Suppressor macrophage treated with lipopolysaccharide for 4 hours (primary cell): Measurements from ENCODE around the gene CELF2.
A peak's percentile ranks its signal among the peaks of the same experiment; 100 is the strongest.

ENCODE experiments used
- DNase-seq: peaks from one replicate; pipeline ENCODE4 v3.0.0-alpha.2; 2020

Gene CELF2

DNA sequence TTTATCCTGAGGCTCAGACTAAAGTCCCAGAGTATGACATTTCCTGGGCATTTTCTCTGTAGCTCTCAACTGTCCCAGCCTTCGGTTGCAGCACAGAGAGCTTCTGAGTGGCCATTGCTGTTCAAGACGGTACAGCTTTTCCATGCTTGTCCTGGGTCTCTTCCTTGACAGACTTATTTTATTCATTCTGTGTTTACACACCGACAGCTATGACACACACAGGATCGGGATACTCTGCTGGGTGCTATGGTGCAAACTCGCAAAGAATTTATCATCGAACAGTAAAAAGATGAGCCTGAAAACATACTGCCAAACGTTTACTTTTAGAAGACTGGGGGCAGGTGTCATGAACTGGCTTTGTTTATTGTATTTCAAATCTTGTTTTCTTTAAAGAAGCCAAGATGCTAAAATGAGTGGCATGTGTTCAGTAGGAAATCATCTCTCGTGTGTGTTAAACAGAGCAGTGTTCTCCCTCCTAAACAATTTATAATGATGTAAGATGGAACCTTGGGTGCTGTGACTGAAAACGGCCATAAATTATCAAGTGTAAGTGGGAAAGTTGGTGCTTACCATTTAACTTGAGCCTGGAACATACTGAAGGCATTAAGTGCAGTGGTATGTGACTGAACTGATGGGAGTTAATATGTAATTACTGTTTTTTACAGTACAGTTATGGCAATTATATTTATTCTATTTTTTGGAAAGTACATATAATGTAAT, 120.8 kb downstream of the CELF2 start:
- DNase-seq: no peak

- no peak for DNase-seq
These were observed 123.3 kb downstream of the CELF2 start for GRCh38 chr10:11140963-11141362.

DNA sequence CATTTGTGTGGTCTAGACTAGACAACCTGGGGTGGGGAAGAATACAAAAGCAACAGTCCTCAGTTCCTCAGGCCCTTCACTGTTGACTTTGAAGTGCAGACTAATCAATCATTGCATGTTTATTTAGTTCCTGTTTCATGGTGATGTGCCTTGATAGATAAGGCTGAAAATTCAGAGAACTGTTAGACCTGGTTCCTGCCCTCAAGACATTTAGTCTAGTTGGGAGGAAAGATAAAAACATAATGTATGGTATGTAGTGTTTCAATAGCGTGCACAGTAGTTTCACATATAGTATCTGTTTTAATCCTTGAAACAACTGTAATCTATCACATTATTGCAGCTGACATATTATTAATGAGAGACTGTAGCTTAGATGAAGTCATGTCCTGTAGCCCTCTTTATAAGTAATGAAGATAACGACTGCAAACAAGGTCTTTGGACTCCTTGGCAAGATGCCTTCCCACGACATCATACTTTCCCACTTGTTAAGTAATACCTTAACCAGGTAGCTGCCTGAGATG, 124.0 kb downstream of the CELF2 start:
- DNase-seq: no peak

- DNase-seq: no peak
These were observed 125.1 kb downstream of the CELF2 start for GRCh38 chr10:11142777-11143176.

GRCh38 chr10:11143242-11143641, 125.6 kb downstream of the CELF2 start:
- DNase-seq: no peak

- DNase-seq: no peak
These were observed 127.2 kb downstream of the CELF2 start for GRCh38 chr10:11144626-11145494.

GRCh38 chr10:11145495-11145855, 127.8 kb downstream of the CELF2 start:
- DNase-seq: peak; percentile 56

DNA sequence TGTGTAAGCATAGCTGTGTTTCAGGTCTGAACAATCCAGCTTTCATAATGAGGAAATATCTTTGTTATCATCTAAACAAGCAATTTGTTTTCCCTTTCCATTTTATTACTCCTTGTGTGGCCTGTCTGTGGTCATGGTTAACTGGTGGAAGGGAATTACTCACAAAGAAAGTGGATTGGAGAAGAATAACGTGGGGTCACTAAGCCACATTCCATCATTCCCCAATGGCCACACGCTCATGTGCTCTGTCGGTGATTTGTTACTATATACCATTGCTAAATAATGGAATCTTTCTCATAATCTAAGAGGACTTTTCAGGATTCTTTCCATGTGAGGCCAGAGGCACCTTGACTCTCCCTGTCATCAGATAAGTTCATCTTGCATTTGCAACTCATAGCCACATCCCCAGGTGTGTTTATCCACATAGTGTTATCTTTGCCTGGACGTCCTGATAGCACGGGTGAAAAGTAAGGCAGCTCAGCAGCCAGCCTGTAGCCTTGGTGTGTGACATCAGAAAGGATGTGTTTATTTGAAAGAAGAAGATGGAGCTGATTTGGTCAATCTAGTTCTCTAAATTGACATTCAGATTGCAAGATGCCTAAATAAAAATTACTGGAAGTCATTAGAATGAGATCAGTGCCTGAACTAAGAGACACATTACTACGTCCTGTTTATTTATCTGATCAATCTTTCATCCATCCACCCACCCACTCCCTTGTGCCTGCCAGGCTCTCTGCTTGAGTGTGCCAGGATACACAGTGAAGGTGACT, 128.9 kb downstream of the CELF2 start:
- peak; percentile 74 for DNase-seq

- peak; percentile 48 for DNase-seq
These were observed 130.1 kb downstream of the CELF2 start for GRCh38 chr10:11147722-11148121.

- no peak for DNase-seq
These were observed 130.7 kb downstream of the CELF2 start for GRCh38 chr10:11148142-11149028.

GRCh38 chr10:11149807-11150141, 132.1 kb downstream of the CELF2 start:
- no peak for DNase-seq

DNA sequence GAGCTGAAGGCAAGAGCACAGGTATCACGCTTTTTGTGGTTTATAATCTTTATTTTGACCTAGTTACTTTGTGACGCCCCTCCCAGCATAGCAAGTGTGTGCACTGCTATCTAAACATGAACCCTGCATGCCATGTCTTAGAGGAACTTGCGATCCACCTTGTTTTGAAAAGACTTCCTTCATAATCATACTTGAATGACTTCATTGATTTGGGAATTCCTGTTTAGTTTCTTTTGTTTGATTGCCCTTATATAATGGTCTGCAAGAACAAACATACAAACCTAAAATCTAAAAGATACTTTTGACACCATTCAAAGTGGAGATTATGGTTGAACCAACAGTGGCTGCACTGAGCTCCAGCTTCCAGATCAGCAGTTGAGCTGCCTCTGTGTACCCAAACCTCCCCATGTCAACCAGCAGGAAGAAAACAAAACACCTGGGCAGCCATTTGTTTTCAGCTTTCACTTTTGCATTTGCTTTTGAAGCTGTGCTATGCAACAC, 132.6 kb downstream of the CELF2 start:
- no peak for DNase-seq

- no peak for DNase-seq
These were observed 133.3 kb downstream of the CELF2 start for GRCh38 chr10:11150879-11151415.

GRCh38 chr10:11152801-11153200, 135.1 kb downstream of the CELF2 start:
- no peak for DNase-seq

DNA sequence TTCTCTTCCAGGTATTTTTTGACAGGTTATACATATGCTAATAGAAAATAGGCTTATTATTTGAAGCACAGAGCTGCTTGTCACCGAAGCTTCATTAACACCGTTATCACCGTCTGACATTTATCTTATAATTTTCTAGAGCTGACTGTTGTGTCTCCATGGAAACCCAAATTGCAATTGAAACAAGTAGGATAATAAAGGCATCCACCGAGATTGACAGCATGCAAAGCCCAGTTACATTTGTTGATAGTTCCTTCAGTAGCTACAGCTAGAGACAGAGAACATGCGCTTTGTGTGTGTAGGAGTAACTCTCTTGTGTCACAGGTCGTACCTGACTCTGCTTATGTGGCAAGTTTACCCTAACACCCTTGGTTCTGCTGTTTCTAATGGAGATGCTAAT, 135.6 kb downstream of the CELF2 start:
- DNase-seq: no peak

GRCh38 chr10:11153766-11154165, 136.1 kb downstream of the CELF2 start:
- DNase-seq: no peak

DNA sequence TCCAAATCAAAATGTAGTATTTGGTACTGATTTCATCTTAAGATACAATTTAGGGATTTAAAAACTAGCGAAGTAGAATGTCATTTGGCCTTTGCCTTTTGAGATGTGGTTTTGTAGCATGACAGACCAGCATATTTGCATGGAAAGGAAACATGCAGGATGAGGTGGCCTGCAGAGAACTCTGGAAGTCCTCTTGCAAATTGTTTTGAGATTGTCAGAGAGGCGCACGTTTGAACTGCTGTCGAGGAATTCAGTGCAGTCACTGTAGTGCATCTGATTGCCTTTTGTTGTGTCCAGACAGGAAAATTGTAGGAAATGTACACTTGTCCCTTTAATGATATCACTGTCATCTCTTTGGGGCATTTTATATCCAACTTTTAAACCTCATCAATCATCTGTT, 136.7 kb downstream of the CELF2 start:
- no peak for DNase-seq

DNA sequence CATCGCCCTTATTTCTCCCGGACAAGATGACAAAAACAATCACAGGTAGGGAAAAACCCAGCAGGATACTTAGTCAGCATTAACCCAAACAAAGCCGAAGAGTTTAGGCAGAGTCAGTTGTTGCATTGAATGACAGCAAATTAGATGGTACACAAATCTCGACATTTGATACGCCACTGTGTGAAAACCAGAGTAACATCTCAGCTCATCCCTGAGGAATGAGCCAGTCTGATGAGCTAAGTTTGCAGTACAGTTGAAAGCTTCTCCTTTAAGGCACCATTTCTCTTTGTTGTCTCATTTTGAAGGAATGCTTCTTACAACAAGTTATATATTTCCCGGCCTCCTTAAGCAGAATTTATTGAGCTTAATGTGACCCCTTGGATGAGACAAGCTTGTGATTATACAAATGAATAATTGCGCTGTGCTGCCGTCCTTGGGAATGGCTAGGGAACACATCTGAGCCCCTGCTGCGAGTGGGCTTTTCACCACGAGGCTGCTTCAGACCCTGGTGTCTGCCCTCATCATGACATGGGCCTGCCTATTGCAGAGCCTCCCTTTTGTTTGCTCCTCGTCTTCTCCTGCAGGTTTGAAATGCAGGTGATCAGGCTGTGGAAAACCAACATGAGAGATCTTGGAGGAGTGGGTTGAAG, 137.3 kb downstream of the CELF2 start:
- no peak for DNase-seq

GRCh38 chr10:11156480-11156879, 138.8 kb downstream of the CELF2 start:
- DNase-seq: no peak

DNA sequence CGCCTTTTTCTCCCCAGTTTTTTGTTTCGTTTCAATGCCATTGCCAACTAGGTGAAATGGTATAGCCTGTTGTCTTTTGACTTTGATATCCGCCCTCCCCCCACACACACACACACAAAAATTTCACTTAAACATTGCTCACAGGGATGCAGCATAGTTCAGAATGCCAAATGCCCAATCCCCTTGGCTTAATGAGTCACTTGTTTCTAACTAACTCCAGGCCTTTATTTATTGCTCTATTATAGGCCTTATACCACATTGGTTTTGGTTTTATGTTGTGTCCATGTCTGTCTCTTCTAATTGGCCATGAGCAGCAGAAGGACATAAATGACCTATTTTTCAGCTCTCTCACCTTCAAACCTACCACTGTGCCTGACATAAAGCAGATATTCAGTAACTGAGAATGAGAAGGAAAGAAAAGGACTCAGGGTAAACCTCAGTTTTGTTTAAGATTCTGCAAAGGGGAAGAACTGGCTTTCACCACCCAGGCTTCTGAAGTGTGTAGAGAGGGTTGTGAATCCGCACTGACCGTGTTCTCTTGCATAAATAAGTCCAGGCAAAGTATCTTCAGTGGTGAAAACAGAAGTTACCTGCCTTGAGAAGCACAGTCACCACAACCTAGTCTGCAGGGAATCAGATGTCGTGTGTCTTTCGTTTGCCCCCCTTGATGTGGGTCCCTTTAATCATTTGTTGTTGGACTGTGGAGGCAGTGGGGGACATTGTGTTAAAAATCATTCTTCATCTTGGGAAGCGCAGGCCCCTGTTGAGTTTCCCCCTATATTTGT, 139.8 kb downstream of the CELF2 start:
- no peak for DNase-seq

- no peak for DNase-seq
These were observed 140.4 kb downstream of the CELF2 start for GRCh38 chr10:11158080-11158479.
